ENCODE measurements around the gene PIK3R3. TPM values are rescaled to one million over a fixed set of nuclear protein-coding genes. Genes with fewer than 3 reads are reported as not detected.

PIK3R3 gene
- total and polyA plus RNA-seq, 2 donors (not counting 3 experiments of a cell fraction or from before 2014, with no cell fraction given) = 7.5 to 14.3 TPM

- Histone ChIP-seq H3K4me3 (replicated peaks in 1 of 3; ENCODE audit: insufficient read depth in 1 of 3, low read depth in 1 of 3, low read length in 3 of 3) (no peak overlapping the region), H4K20me1 (replicated peaks; ENCODE audit: control insufficient read depth, extremely low read depth, insufficient read depth, low read length) (no peaks in the 10 kb centered on the region), H3K9me3 (replicated peaks; ENCODE audit: control insufficient read depth, insufficient read depth, low read length) (no peaks in the 10 kb centered on the region), H3K79me2 (ENCODE audit: control insufficient read depth, insufficient read depth, low read length) (no peaks in the 10 kb centered on the region), H3K36me3 (ENCODE audit: control insufficient read depth in 2 of 2, extremely low read depth in 1 of 2, insufficient read depth in 2 of 2, low read length in 2 of 2) (peaks cover 0 to 7% of the 10 kb centered on the region in 2 experiments), H3K4me2 (ENCODE audit: insufficient read depth, low read length) (no peak overlapping the region), H3K9me1 (replicated peaks; ENCODE audit: control insufficient read depth, extremely low read depth, insufficient read depth, low read length) (no peaks in the 10 kb centered on the region), H2AFZ (ENCODE audit: low read depth, low read length) (no peak overlapping the region), H3K4me1 (ENCODE audit: control insufficient read depth, extremely low read depth, insufficient read depth, low read length) (peaks cover 4% of the 10 kb centered on the region), H3K9ac (replicated peaks; ENCODE audit: extremely low read depth, insufficient read depth, low read length) (no peak overlapping the region), H3K27ac (ENCODE audit: insufficient read depth, low read depth, low read length) (no peak overlapping the region), H3K27me3 (ENCODE audit: control insufficient read depth in 2 of 2, insufficient read depth in 2 of 2, low read length in 2 of 2) (no peaks in the 10 kb centered on the region)
- intact Hi-C loops (cut with micrococcal nuclease) = no loop called here
- no peak for FAIRE-seq
- dilution Hi-C loops (cut with MboI; ENCODE audit: extremely low pct_ligation_motif_present, low sequenced_read_pairs) = loop anchor here (25.0 kb wide), 1 partner anchor 152 kb away; the partner anchor contains the start of genes P3R3URF, POMGNT1 and TSPAN1
- DNase-seq (ENCODE audit: low read depth, low spot score) = no peak
- ChIA-PET CTCF (interaction anchor here (0.6 to 8.3 kb wide), 4 partner anchors 10 to 189 kb away, joined by 3 to 146 read pairs (median 68); no protein-coding TSS in a partner anchor), POLR2A (interaction anchor here (0.9 kb wide), 1 partner anchor 147 kb away, joined by 4 read pairs; no protein-coding TSS in a partner anchor)
- no peak for TF ChIP-seq POLR2AphosphoS5 (IDR thresholded peaks at IDR 0.05; ENCODE audit: insufficient read depth, low read depth, low read length)
- TF ChIP-seq JUN (IDR thresholded peaks at IDR 0.05; ENCODE audit: borderline replicate concordance, insufficient read depth, insufficient read length, low read depth) = no peak
- no peak for TF ChIP-seq FOS (IDR thresholded peaks at IDR 0.05; ENCODE audit: borderline replicate concordance, insufficient read depth, low read length)
- TF ChIP-seq MYC (IDR thresholded peaks at IDR 0.05; ENCODE audit: low read depth, low read length) = no peak
- TF ChIP-seq POLR2A (IDR thresholded peaks at IDR 0.05; ENCODE audit: low read depth, low read length) = no peak
- no peak for TF ChIP-seq GATA2 (IDR thresholded peaks at IDR 0.05; ENCODE audit: insufficient read depth, insufficient read length, low read depth, low read length)
- TF ChIP-seq CTCF (IDR thresholded peaks at IDR 0.05; ENCODE audit: extremely low read depth in 1 of 2, insufficient read depth in 1 of 2, low read depth in 1 of 2, low read length in 2 of 2) = no peak
- TF ChIP-seq EZH2 (IDR thresholded peaks at IDR 0.05; ENCODE audit: borderline replicate concordance, low read depth, low read length, severe bottlenecking) = no peak
- TF ChIP-seq MAX (IDR thresholded peaks at IDR 0.05; ENCODE audit: insufficient read depth, insufficient read length) = no peak
- BruUV-seq (replicated peaks) = no TSS peak
These were observed 97.6 kb downstream of the PIK3R3 start for GRCh38 chr1:46034601-46035516.
